NCI-H2029 (cell line): Measurements from ENCODE around the gene DEPDC4.
"Not testable (repeated sequence)": the region's sequence is repeated elsewhere in the genome, so short reads cannot be mapped to it uniquely, and the experiment has no call there.

Source experiments
- DNase-seq: peaks from one replicate; lab custom pipeline; 2025; lab: John Stamatoyannopoulos, UW

Gene DEPDC4

GRCh38 chr12:100263131-100263530 is 3.7 kb downstream of the DEPDC4 start:
- no peak for DNase-seq

- no peak for DNase-seq
These were observed 8.8 kb downstream of the DEPDC4 start for GRCh38 chr12:100258127-100258526.

DNA sequence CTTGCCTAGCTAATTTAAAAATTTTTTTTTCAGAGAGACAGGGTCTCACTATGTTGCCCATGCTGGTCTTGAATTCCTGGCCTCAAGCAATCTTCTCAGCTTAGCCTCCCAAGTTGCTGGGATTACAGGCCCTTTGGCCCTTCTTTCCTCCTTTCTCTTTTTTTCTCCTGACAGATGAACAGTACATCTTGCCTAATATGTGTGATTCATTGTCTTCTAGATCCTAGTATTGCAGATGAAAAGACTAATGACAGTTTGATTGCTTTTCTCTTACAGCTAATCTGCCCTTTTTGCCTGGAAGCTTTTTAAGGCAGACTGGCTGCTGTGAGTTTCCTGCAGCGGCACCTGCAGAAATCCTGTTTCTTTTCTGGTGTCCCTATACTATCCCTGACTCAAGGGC is 12.0 kb downstream of the DEPDC4 start:
- no peak for DNase-seq

DNA sequence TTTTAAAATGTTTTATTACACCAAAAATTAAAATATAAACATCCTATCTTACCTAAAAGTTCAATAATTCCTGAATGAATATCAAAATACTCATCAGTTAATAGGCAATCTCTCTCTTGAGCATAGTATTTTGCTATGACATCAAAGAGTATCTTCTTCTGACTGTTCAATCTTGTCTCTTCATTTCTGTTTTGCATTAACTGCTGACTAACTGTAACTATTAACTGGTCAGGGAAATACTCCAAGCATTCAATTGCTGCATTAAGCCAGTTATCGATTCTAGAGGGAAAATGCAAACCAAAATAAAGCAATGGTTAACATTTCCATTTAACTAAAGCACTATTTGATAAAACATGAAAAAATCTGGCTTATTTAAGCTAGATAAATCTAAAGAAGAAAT is 13.4 kb downstream of the DEPDC4 start:
- no peak for DNase-seq

GRCh38 chr12:100251917-100252316 is 15.0 kb downstream of the DEPDC4 start:
- DNase-seq = peak; percentile 81

- DNase-seq = no peak
These were observed 16.9 kb downstream of the DEPDC4 start for GRCh38 chr12:100249941-100250340.

DNA sequence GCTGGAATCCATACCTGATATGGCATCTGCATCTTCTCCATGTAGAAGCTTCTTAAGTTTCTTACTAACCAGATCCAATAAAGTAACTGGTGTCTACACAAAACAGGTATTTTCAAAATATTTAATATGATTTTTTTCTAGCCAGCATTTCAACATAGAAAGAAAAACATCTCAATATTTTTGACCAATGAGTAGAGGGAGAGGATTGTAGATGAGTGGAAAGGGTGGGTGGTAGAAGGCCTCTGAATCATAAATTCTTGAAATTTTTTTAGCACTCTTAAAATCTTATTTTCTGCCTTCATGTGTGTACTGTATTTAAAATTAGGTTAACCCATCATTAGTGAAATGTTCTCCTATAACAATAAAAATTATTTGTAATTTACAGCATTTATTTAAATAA is 18.0 kb downstream of the DEPDC4 start:
- DNase-seq = no peak

DNA sequence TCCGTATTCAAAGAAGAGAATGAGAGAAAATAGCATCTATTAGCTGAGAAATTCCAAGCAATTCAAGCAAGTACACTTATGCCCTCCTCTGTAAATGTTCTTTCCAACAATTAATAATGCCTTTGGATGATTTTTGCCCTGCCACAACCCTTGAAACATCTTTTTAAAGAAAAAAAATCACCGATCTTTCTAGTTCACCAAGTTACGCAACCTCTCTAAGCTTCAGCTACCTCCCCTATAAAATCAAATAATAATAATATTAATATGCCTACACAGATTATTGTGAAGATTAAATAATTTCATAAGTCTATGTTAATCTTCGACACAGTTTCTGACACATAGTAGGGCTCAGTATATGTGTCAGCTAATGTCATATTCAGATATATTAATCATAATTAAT is 19.1 kb downstream of the DEPDC4 start:
- no peak for DNase-seq

- DNase-seq = no peak
These were observed 23.7 kb downstream of the DEPDC4 start for GRCh38 chr12:100243137-100243536.

DNA sequence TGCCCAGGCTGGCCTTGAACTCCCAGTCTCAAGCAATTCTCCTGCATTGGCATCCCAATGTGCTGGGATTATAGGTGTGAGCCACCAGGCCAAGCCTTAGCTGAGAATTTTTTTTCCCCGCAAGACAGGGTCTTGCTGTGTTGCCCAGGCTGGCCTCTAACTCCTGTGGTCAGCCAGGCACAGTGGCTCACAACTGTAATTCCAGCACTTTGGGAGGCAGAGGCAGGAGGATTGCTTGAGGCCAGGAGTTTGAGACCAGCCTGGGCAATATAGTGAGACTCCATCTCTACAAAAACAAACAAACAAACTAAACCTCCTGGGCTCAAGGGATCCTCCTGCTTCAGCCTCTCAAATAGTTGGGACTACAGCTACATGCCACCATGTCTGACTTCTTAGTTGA is 27.3 kb downstream of the DEPDC4 start:
- no peak for DNase-seq

GRCh38 chr12:100238801-100239200 is 28.1 kb downstream of the DEPDC4 start:
- DNase-seq = no peak

DNA sequence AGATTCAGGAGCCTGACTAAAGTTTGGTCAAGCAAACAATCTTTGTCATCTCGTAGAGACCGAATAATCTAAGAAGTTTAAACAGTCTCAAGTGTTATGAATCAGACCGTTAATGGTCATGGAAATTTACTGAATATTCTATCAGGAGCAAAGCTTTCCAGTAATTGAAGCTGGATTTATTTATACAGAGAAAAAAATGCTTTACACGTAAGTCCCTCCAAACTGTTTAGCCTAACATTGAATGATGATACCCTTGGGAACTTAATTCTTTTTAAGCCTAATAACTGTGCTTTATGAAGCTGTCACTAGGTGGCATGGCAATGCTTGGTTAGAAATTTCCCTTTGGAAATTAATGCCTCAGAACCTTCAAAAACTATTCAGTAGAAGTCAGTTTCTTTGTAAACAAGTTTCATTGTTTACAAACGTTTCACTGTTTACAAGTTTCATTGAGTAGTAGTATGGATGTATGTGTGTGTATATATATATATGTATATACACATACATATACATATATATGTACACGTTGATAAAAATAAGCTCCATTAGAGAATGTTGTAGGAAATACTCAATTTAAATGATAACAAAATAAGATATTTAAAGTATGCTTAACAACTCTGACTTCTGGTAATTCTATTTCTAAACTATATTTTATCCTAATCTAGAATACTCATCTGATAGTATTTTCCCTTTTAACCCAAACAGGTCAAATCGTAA is 32.1 kb downstream of the DEPDC4 start:
- DNase-seq = peak; percentile 23

GRCh38 chr12:100234166-100234565 is 32.7 kb downstream of the DEPDC4 start:
- no peak for DNase-seq

- not testable (repeated sequence) for DNase-seq
These were observed 35.0 kb downstream of the DEPDC4 start for GRCh38 chr12:100231873-100232272.

- DNase-seq = no peak
These were observed 37.0 kb downstream of the DEPDC4 start for GRCh38 chr12:100229876-100230275.

GRCh38 chr12:100229036-100229635 is 37.7 kb downstream of the DEPDC4 start:
- no peak for DNase-seq

- DNase-seq = no peak
These were observed 41.4 kb downstream of the DEPDC4 start for GRCh38 chr12:100225491-100225890.

DNA sequence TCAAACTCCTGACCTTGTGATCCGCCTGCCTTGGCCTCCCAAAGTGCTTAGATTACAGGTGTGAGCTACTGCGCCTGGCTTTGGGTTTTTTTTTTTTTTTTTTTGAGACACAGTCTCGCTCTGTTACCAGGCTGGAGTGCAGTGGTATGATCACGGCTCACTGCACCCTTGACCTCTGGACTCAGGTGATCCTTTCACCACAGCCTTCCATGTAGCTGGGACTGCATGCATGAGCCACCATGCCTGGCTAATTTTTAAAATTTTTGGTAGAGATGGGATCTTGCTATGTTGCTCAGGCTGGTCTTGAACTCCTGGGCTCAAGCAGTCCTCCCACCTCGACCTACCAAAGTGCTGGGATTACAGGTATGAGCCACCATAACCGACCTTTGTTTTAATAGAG is 44.7 kb downstream of the DEPDC4 start:
- not testable (repeated sequence) for DNase-seq

DNA sequence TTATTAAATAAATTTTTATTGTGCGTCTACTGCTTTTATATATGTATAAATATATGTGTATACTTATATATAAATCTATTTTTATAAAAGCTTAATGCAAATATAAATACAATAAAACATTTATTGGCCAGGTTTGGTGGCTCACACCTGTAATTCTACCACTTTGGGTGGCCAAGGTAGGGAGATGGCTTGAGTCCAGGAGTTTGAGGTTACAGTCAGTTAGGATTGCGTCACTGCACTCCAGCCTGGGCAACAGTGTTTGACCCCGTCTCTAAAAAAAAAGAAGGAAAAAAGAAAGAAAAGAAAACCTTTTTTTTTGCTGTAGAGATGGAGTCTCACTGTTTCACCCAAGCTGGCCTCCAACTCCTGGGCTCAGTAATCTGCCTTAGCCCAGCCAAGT is 45.4 kb downstream of the DEPDC4 start:
- DNase-seq = peak; percentile 61

GRCh38 chr12:100219328-100220109 is 47.4 kb downstream of the DEPDC4 start:
- DNase-seq = no peak

GRCh38 chr12:100216337-100216736 is 50.5 kb downstream of the DEPDC4 start:
- DNase-seq = no peak

DNA sequence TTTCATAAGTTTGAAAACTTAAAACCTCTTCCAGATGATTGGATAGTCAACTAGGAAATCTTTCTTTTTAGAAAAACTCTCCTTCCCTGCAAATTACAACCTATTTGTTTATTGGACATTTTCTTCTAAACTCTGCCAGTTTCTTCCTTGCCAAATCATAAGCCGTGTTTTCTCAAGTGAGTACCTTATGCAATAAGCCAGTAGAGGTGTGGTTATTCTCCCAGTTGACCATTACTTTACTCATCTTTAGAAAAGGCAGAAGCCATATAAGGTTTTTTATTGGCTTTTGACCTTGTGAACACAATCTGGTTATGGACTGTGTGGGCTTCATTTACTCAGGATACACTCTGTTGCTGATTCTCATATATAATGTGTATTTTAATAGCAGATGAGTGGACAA is 51.7 kb downstream of the DEPDC4 start:
- DNase-seq = no peak

DNA sequence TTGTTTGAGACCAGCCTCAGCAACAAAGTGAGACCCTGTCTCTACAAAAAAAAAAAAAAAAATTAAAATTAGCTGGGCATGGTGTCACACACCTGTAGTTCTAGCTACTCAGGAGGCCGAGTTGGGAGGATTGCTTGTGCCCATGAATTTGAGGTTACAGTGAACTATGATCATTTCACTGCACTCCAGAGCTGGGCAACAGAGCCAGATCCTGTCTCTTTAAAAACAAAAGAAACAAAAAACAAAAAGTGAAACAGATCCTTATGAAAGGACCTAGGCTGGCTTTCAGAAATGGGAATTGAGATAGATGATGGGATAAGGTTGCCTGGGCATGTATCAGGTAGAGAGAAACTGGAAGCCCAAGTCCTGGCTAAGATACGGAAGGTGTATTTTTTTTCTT is 52.4 kb downstream of the DEPDC4 start:
- DNase-seq = no peak
